ENCODE measurements around the gene QSOX1.

GRCh38 chr1:180130651-180131050 lies 24.0 kb upstream of the QSOX1 start:
- TF ChIP-seq SIRT6 (IDR thresholded peaks at IDR 0.05; ENCODE audit: low read depth, low read length) (no peak), SMC3 (conservative IDR thresholded peaks at IDR 0.05; ENCODE audit: insufficient read depth, low read depth, low read length) (no peak), NR4A1 (CRISPR knock-in tag; IDR thresholded peaks at IDR 0.05) (no peak), NR4A1 (tag; IDR thresholded peaks at IDR 0.05) (no peak), SMAD1 (IDR thresholded peaks at IDR 0.05; ENCODE audit: low read depth, low read length, partially characterized antibody) (no peak), ZBTB40 (IDR thresholded peaks at IDR 0.05) (no peak), ZBTB40 (CRISPR knock-in tag; IDR thresholded peaks at IDR 0.05) (no peak), SREBF1 (IDR thresholded peaks at IDR 0.05; ENCODE audit: borderline replicate concordance, low read depth, low read length) (no peak), HDAC6 (IDR thresholded peaks at IDR 0.05; ENCODE audit: low read depth, low read length) (no peak)

All from K562 (cell line).